ENCODE measurements around the gene ZNF547. TPM values are rescaled to one million over a fixed set of nuclear protein-coding genes. Genes with fewer than 3 reads are reported as not detected.

Gene ZNF547
- total and polyA plus RNA-seq, 2 of the 8 experiments (the other 6 are each of a cell fraction or from before 2014, with no cell fraction given): 1.1 to 2.1 TPM

DNA sequence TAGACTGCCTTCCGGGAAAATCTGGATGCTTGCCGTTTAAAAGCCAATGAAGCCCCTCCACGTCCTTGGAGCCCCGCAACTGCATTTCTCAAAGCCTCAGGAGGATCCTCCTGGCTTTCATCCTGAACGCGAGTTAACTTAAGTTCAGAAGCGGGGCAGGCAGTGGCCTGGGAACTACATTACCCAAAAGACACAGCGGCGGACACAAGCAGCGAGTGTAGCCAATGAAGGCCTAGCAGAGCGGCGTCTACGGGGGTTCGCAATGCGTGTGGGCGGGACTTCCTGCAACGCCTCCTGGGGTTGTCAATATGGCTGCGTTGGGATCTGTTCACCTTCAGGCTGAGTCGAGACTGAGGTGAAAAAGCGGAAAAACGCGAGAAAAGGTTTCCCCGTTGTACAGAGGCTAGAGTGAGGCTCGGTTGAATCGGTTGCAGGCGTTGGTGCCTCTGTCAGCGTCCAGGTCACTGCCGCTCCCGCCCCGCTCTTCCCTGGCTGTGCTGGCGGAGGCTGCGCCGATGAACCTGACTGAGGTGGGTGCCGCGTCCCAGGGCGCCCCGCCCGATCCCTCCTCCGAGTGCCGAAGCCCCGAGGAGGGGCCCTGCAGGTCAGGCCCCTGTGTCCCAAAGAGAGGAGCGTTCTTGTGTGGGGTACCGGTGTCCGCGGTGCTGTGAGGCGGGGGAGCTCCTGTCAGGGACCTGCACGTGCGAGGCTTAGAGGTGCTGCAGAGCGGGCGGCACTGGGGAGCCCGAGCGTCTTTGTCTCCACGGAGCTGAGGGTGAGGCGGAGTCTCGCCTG, 47.7 kb downstream of the ZNF547 start, which contains the start of gene ZNF17:
ZNF17 (plus strand) TSS at position 285 of the 795 bp plus-strand sequence. CDS start 2,455 bp downstream, outside the sequence.
- CTCF ChIA-PET (ENCODE audit: partially characterized antibody): interaction anchor here (0.7 kb wide), 1 partner anchor 71 kb away, joined by 3 read pairs; no protein-coding TSS in a partner anchor
- H4K8ac ChIP-seq (ENCODE audit: extremely low read depth, insufficient read depth, low read length): peak within 1 kb of the TSS; percentile 96
- WGBS, 2 experiments (ENCODE audit: extremely low coverage in 1 of 2, insufficient coverage in 1 of 2, insufficient read length in 1 of 2, insufficient replicate concordance in 2 of 2, low coverage in 1 of 2, low lambda C conversion rate in 2 of 2, missing lambda C conversion rate in 1 of 2): 3% methylated on average over 55 of the region's 55 CpGs; no CpG with 5 or more reads in 1 of the 2 experiments
- TF ChIP-seq HDAC2 (IDR thresholded peaks at IDR 0.05; ENCODE audit: borderline replicate concordance in 1 of 2, low read depth in 2 of 2, low read length in 2 of 2) (peak in 1 of 2 experiments; percentile 91; a peak in 1 of 4 replicates), KDM5A (IDR thresholded peaks at IDR 0.05; ENCODE audit: low read length) (peak; percentile 97), SAP30 (IDR thresholded peaks at IDR 0.05; ENCODE audit: insufficient read depth, insufficient replicate concordance, low read length) (peak; percentile 72), POLR2AphosphoS5 (IDR thresholded peaks at IDR 0.05; ENCODE audit: low read depth, low read length) (0 out of 2 replicates have a peak, but pooled peaks have one; percentile 25), CHD2 (IDR thresholded peaks at IDR 0.05; ENCODE audit: low read length) (peak; percentile 77), KDM4A (IDR thresholded peaks at IDR 0.05; ENCODE audit: low read depth, low read length, severe bottlenecking) (peak; percentile 69), CREB1 (IDR thresholded peaks at IDR 0.05) (peak; percentile 81), SIX5 (IDR thresholded peaks at IDR 0.05; ENCODE audit: low read depth, low read length) (peak; percentile 78), GABPA (IDR thresholded peaks at IDR 0.05; ENCODE audit: borderline replicate concordance, insufficient read depth, low read length) (peak; percentile 89)
- TF ChIP-seq, protein P1, sequence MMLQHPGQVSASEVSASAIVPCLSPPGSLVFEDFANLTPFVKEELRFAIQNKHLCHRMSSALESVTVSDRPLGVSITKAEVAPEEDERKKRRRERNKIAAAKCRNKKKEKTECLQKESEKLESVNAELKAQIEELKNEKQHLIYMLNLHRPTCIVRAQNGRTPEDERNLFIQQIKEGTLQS (IDR thresholded peaks at IDR 0.05; ENCODE audit: insufficient read depth, low read depth, low read length): no peak

More for the DNA sequence above, 47.7 kb downstream of the ZNF547 start, which contains the start of gene ZNF17:
- H2AFZ ChIP-seq (ENCODE audit: low read length): peak within 1 kb of the TSS; percentile 98
- no peak within 1 kb of the TSS for H3K27ac ChIP-seq (ENCODE audit: low read depth, low read length)
- POLR2A ChIA-PET (ENCODE audit: partially characterized antibody): interaction anchor here (0.6 to 4.0 kb wide), 4 partner anchors 8 to 297 kb away, joined by 3 to 24 read pairs (median 6); partner anchors contain the start of gene ZNF749
- no peak within 1 kb of the TSS for H3K23ac ChIP-seq (ENCODE audit: insufficient read length)
- no peak within 1 kb of the TSS for H2BK15ac ChIP-seq (ENCODE audit: low read length)
- peak within 1 kb of the TSS; percentile 56 to 75 for H3K4me2 ChIP-seq (ENCODE audit: insufficient read depth in 1 of 2, low read depth in 2 of 2, low read length in 2 of 2)
- peaks cover 8% of the 10 kb centered on the region; the same call in 1 of the 2 replicates for H3K23me2 ChIP-seq (ENCODE audit: low read depth, low read length)
- no peak within 1 kb of the TSS for H2AK5ac ChIP-seq (ENCODE audit: low read depth, low read length)
- peaks cover 0 to 3% of the 10 kb centered on the region in 2 experiments for H4K20me1 ChIP-seq (replicated peaks in 1 of 2; ENCODE audit: control insufficient read depth in 1 of 2, insufficient read depth in 2 of 2, low read length in 2 of 2)
- no peak within 1 kb of the TSS for H2BK20ac ChIP-seq (ENCODE audit: low read length)
- peaks cover 0 to 18% of the 10 kb centered on the region in 2 experiments; a peak in 2 of 4 replicates for H3K79me2 ChIP-seq (ENCODE audit: control insufficient read depth in 1 of 2, insufficient read depth in 2 of 2, low read length in 2 of 2)
- H2BK5ac ChIP-seq (ENCODE audit: low read depth, low read length): no peak within 1 kb of the TSS
- no peaks in the 10 kb centered on the region for H3K9me3 ChIP-seq (ENCODE audit: insufficient read depth in 2 of 2, low read depth in 1 of 2, low read length in 1 of 2)
- H3K18ac ChIP-seq (ENCODE audit: extremely low read depth, low read length): peak within 1 kb of the TSS; percentile 48; the same call in 1 of the 2 replicates
- H2BK12ac ChIP-seq (ENCODE audit: low read depth, low read length): no peak within 1 kb of the TSS; the same call in 1 of the 2 replicates
- H3K9ac ChIP-seq (replicated peaks in 1 of 4; ENCODE audit: extremely low read depth in 1 of 4, low read depth in 3 of 4, low read length in 3 of 4): peak within 1 kb of the TSS; percentile 55 to 86 (median 70)
- H3K4me1 ChIP-seq (replicated peaks in 1 of 4; ENCODE audit: control insufficient read depth in 3 of 4, insufficient read depth in 4 of 4, low read length in 3 of 4): no peaks in the 10 kb centered on the region; a peak in 1 of 7 replicates
- no peak within 1 kb of the TSS for H4K5ac ChIP-seq (ENCODE audit: insufficient read length, low read depth, low read length)
- H4K91ac ChIP-seq (replicated peaks; ENCODE audit: insufficient read length, low read length): no peak within 1 kb of the TSS
- H3K14ac ChIP-seq (ENCODE audit: insufficient read length): no peak within 1 kb of the TSS
- H3K4me3 ChIP-seq (ENCODE audit: extremely low read depth in 1 of 4, insufficient read depth in 2 of 4, low read depth in 3 of 4, low read length in 4 of 4): peak within 1 kb of the TSS; percentile 69 to 97 (median 92)
- H3K4ac ChIP-seq (replicated peaks; ENCODE audit: insufficient read length, low read depth, low read length): no peak within 1 kb of the TSS
- peak within 1 kb of the TSS; percentile 25 for H3K56ac ChIP-seq (replicated peaks; ENCODE audit: insufficient read length, low read depth, low read length)
- no peak within 1 kb of the TSS for H2BK120ac ChIP-seq (replicated peaks; ENCODE audit: low read depth, low read length)
- H3K79me1 ChIP-seq (ENCODE audit: low read depth, low read length): peaks cover 7% of the 10 kb centered on the region
- DNase-seq (ENCODE audit: low read depth in 1 of 2, low spot score in 2 of 2): peak in 1 of 2 experiments; percentile 87
- H3K36me3 ChIP-seq (ENCODE audit: control insufficient read depth in 2 of 4, insufficient read depth in 4 of 4, low read length in 3 of 4): no peaks in the 10 kb centered on the region; a peak in 2 of 8 replicates
- no peaks in the 10 kb centered on the region; a peak in 1 of 7 replicates for H3K27me3 ChIP-seq (replicated peaks in 1 of 4; ENCODE audit: control insufficient read depth in 3 of 4, extremely low read depth in 1 of 4, insufficient read depth in 3 of 4, low read length in 3 of 4)
- peak; percentile 99 for FAIRE-seq

All from H1 (cell line).